Natural killer cell (primary cell): ENCODE measurements around the gene COA4. TPM values are rescaled to one million over a fixed set of nuclear protein-coding genes. Genes with fewer than 3 reads are reported as not detected.

ENCODE experiments used
- ATAC-seq, 3 donors: fragments of 150-1000 bp in 2 of 3; fragments of 200-7000 bp in 1 of 3; cut with Tn5 transposase; 1 replicate in 1 of 3; 2 replicates in 2 of 3; pipeline ENCODE4 v1.10.0; 2021; ENCODE audit warnings: mild to moderate bottlenecking in 2 of 3, moderate library complexity in 2 of 3
- DNase-seq, 2 donors: peaks; one replicate each; pipeline versions ENCODE4 v3.0.0 to v3.0.0-alpha.2; 2013 to 2021; ENCODE audit warnings: mixed read lengths in 1 of 2
- H3K27ac ChIP-seq: one replicate; pipeline ENCODE4 v1.5.1; 2013; ENCODE audit warnings: mild to moderate bottlenecking, low read length
- H3K27me3 ChIP-seq: one replicate; pipeline ENCODE4 v1.6.1; 2013; ENCODE audit warnings: low read length; ENCODE audit not compliant: control insufficient read depth, insufficient read depth
- H3K36me3 ChIP-seq: one replicate; pipeline ENCODE4 v1.6.1; 2013; ENCODE audit warnings: low read length; ENCODE audit not compliant: control insufficient read depth, insufficient read depth
- H3K4me1 ChIP-seq: one replicate; pipeline ENCODE4 v1.6.1; 2013; ENCODE audit warnings: low read length; ENCODE audit not compliant: control insufficient read depth, insufficient read depth
- H3K4me3 ChIP-seq: one replicate; pipeline ENCODE4 v1.5.1; 2013; ENCODE audit warnings: low read length
- H3K9me3 ChIP-seq: one replicate; pipeline ENCODE4 v1.6.1; 2013; ENCODE audit warnings: low read length; ENCODE audit not compliant: control insufficient read depth, insufficient read depth
- H3K27ac Mint-ChIP-seq, 2 donors: one replicate each; pipeline ENCODE4 v1.8.0; 2022; ENCODE audit warnings: mild to moderate bottlenecking in 2 of 2, mixed read lengths in 2 of 2, moderate library complexity in 1 of 2
- H3K27me3 Mint-ChIP-seq, 2 donors: one replicate each; pipeline ENCODE4 v1.8.0; 2022; ENCODE audit warnings: low read depth in 2 of 2, mixed read lengths in 2 of 2
- H3K36me3 Mint-ChIP-seq: one replicate; pipeline ENCODE4 v1.8.0; 2022; ENCODE audit warnings: mixed read lengths
- H3K4me1 Mint-ChIP-seq, 2 donors: one replicate each; pipeline ENCODE4 v1.8.0; 2022; ENCODE audit warnings: mixed read lengths in 2 of 2
- H3K4me3 Mint-ChIP-seq: one replicate; pipeline ENCODE4 v1.8.0; 2022; ENCODE audit warnings: mild to moderate bottlenecking, moderate library complexity, mixed read lengths
- H3K9me3 Mint-ChIP-seq, 2 donors: one replicate each; pipeline ENCODE4 v1.8.0; 2022; ENCODE audit warnings: mixed read lengths in 2 of 2
- CTCF ChIP-seq: fragments of 200-600 bp; IDR thresholded peaks from one replicate; pipeline ENCODE4 v1.8.0; 2022; ENCODE audit warnings: antibody characterized with exemption
- WGBS: methylation state at CpG from one replicate; pipeline ENCODE4 v1.1.7; 2013; ENCODE audit warnings: missing lambda C conversion rate; ENCODE audit not compliant: insufficient coverage; 5-methylcytosine and 5-hydroxymethylcytosine counted together
- intact Hi-C: fragments of 100-400 bp; cut with micrococcal nuclease; formaldehyde crosslinking; loops from one replicate; pipeline ENCODE4 v1.14.2; 2022
- total RNA-seq, 4 donors: library from RNA; stranded (reverse); fragments of 120-200 nt in 1 of 4; gene quantifications; one replicate each; pipeline versions ENCODE4 v1.2.3 to v1.2.4, GENCODE V29; 2013 to 2022

COA4 gene
- total RNA-seq, 3 donors from 2014 or later (not counting 1 experiment from before 2014, with no cell fraction given), result 23.0 to 32.9 (median 26.0) TPM

GRCh38 chr11:73833067-73833466 lies 43.6 kb downstream of the COA4 start:
- H3K36me3 Mint-ChIP-seq, result peaks cover 7% of the 10 kb centered on the region
- H3K9me3 Mint-ChIP-seq, result no peaks in the 10 kb centered on the region
- no peak overlapping the region for H3K27ac Mint-ChIP-seq
- H3K36me3 ChIP-seq, result peaks cover 20% of the 10 kb centered on the region
- DNase-seq, result no peak
- no peaks in the 10 kb centered on the region for H3K4me1 Mint-ChIP-seq
- no peaks in the 10 kb centered on the region for H3K27me3 ChIP-seq
- H3K4me3 Mint-ChIP-seq, result no peak overlapping the region
- H3K27me3 Mint-ChIP-seq, result no peaks in the 10 kb centered on the region
- no peak for ATAC-seq
- WGBS, result 94% methylated on average over 1 of the region's 2 CpGs
- intact Hi-C loops, result no loop called here
- H3K27ac ChIP-seq, result no peak overlapping the region
- H3K4me1 ChIP-seq, result no peaks in the 10 kb centered on the region
- no peak for TF ChIP-seq CTCF
- H3K9me3 ChIP-seq, result no peaks in the 10 kb centered on the region
- no peak overlapping the region for H3K4me3 ChIP-seq

GRCh38 chr11:73830261-73830660 lies 46.4 kb downstream of the COA4 start:
- H3K4me1 ChIP-seq, result no peaks in the 10 kb centered on the region
- Mint-ChIP-seq H3K36me3 (peaks cover 7% of the 10 kb centered on the region), H3K4me3 (no peak overlapping the region), H3K9me3 (no peaks in the 10 kb centered on the region), H3K4me1 (peaks cover 0 to 4% of the 10 kb centered on the region in 2 donors), H3K27me3 (no peaks in the 10 kb centered on the region), H3K27ac (no peak overlapping the region)
- 100% methylated on average over 1 of the region's 1 CpG for WGBS
- no peaks in the 10 kb centered on the region for H3K9me3 ChIP-seq
- intact Hi-C loops, result no loop called here
- ATAC-seq, result no peak
- DNase-seq, result no peak
- no peak overlapping the region for H3K4me3 ChIP-seq
- no peak overlapping the region for H3K27ac ChIP-seq
- TF ChIP-seq CTCF, result no peak
- H3K36me3 ChIP-seq, result peaks cover 31% of the 10 kb centered on the region
- no peaks in the 10 kb centered on the region for H3K27me3 ChIP-seq

Other genes starting within 250 kb of the COA4 start
- gene PLEKHB1, start 230.3 kb downstream of the COA4 start, total RNA-seq, result 1 to 10 TPM; 2.9 to 4.3 (median 3.9) TPM
- gene RAB6A, start 115.8 kb downstream of the COA4 start, total RNA-seq, result 100 to 1,000 TPM in 1 of 3 donors, 10 to 100 TPM in 2; 72.2 to 107 (median 97.7) TPM
- gene MRPL48, start 89.0 kb downstream of the COA4 start, total RNA-seq, result 10 to 100 TPM; 19.5 to 24.9 (median 21.2) TPM
- gene PAAF1, start 153 bp upstream of the COA4 start, total RNA-seq, result 10 to 100 TPM; 12.0 to 14.9 (median 13.7) TPM
- under 1 TPM in 1 of 3 donors, not detected in 2; 0.45 TPM for gene DNAJB13, start 74.2 kb upstream of the COA4 start, total RNA-seq
- gene UCP2, start 106.0 kb upstream of the COA4 start, total RNA-seq, result 100 to 1,000 TPM; 463 to 946 (median 562) TPM
- 1 to 10 TPM; 7.8 to 8.6 (median 8.5) TPM for gene UCP3, start 132.2 kb upstream of the COA4 start, total RNA-seq